Endothelial cell of umbilical vein (primary cell): ENCODE data around the gene EEF2K. TPM values are rescaled to one million over a fixed set of nuclear protein-coding genes. Genes with fewer than 3 reads are reported as not detected.

Source experiments
- BruUV-seq: library from RNA; stranded (reverse); fragments of 400-500 nt; replicated peaks from 2 replicates; lab custom pipeline; 2021; lab: Mats Ljungman, UMichigan
- CTCF ChIA-PET: fragments of 300-600, 350-600 bp; sonication (Branson Sonifier 250); formaldehyde crosslinking; loops from one replicate; lab custom pipeline; 2021; ENCODE audit warnings: antibody characterized with exemption, inconsistent platforms; lab: Charles Lee
- POLR2A ChIA-PET: fragments of 300-600, 350-600 bp; sonication (Branson Sonifier 250); formaldehyde crosslinking; loops from one replicate; lab custom pipeline; 2021; ENCODE audit warnings: antibody characterized with exemption, inconsistent platforms; lab: Charles Lee
- DNase-seq: peaks from one replicate; pipeline ENCODE4 v3.0.0-alpha.2; 2011; ENCODE audit warnings: low read depth, low spot score
- FAIRE-seq: peaks from 2 replicates; lab custom pipeline; 2011; peaks lifted over from hg19 to GRCh38; lab: Jason Lieb, UNC
- H2AFZ ChIP-seq: 2 replicates; pipeline ENCODE4 v1.6.0; 2012; ENCODE audit warnings: low read depth, low read length, control low read depth, inconsistent platforms
- H3K27ac ChIP-seq: 2 replicates; pipeline ENCODE4 v1.5.1; 2011; ENCODE audit warnings: low read depth, mild to moderate bottlenecking, control low read depth, low read length, moderate library complexity; ENCODE audit not compliant: insufficient read depth
- H3K27me3 ChIP-seq, 2 experiments: 2 replicates each; pipeline versions ENCODE4 v1.6.0 to v1.6.1; 2011; ENCODE audit warnings: low read length in 2 of 2, mixed read lengths in 1 of 2; ENCODE audit not compliant: control insufficient read depth in 2 of 2, insufficient read depth in 2 of 2
- H3K36me3 ChIP-seq, 2 experiments: 2 replicates in 1 of 2; 3 replicates in 1 of 2; pipeline ENCODE4 v1.5.1; 2011; ENCODE audit warnings: low read length in 2 of 2, mild to moderate bottlenecking in 1 of 2, moderate library complexity in 1 of 2; ENCODE audit not compliant: control insufficient read depth in 2 of 2, insufficient read depth in 2 of 2; ENCODE audit errors: extremely low read depth in 1 of 2
- H3K4me1 ChIP-seq: 3 replicates; pipeline ENCODE4 v1.5.1; 2011; ENCODE audit warnings: mild to moderate bottlenecking, low read length; ENCODE audit not compliant: control insufficient read depth, insufficient read depth; ENCODE audit errors: extremely low read depth
- H3K4me2 ChIP-seq: 2 replicates; pipeline ENCODE4 v1.6.1; 2011; ENCODE audit warnings: low read length, control low read depth, mixed read lengths; ENCODE audit not compliant: insufficient read depth
- H3K4me3 ChIP-seq, 3 experiments: fragments of 200-600 bp in 1 of 3; sonication (generic), shearing (Covaris generic) in 1 of 3; replicated peaks in 1 of 3; 2 replicates each; pipeline ENCODE4 v1.5.1; 2011 to 2016; ENCODE audit warnings: control low read depth in 3 of 3, low read length in 3 of 3, mild to moderate bottlenecking in 2 of 3, inconsistent platforms in 1 of 3, low read depth in 1 of 3, moderate library complexity in 1 of 3; ENCODE audit not compliant: insufficient read depth in 1 of 3
- H3K79me2 ChIP-seq: 2 replicates; pipeline ENCODE4 v1.6.0; 2012; ENCODE audit warnings: low read length, inconsistent platforms; ENCODE audit not compliant: control insufficient read depth, insufficient read depth
- H3K9ac ChIP-seq: replicated peaks from 2 replicates; pipeline ENCODE3; 2011; ENCODE audit warnings: low read length, control low read depth; ENCODE audit not compliant: insufficient read depth; ENCODE audit errors: extremely low read depth
- H3K9me1 ChIP-seq: replicated peaks from 3 replicates; pipeline ENCODE4 v1.6.0; 2011; ENCODE audit warnings: mild to moderate bottlenecking, low read length; ENCODE audit not compliant: control insufficient read depth, insufficient read depth; ENCODE audit errors: extremely low read depth
- H3K9me3 ChIP-seq: replicated peaks from 2 replicates; pipeline ENCODE4 v1.5.1; 2012; ENCODE audit warnings: low read length, inconsistent platforms; ENCODE audit not compliant: control insufficient read depth, insufficient read depth
- H4K20me1 ChIP-seq: replicated peaks from 2 replicates; pipeline ENCODE3; 2011; ENCODE audit warnings: mild to moderate bottlenecking, low read length; ENCODE audit not compliant: control insufficient read depth, insufficient read depth; ENCODE audit errors: extremely low read depth
- CTCF ChIP-seq, 2 donors: IDR thresholded peaks; 1 replicate in 1 of 2; 2 replicates in 1 of 2; pipeline ENCODE4 v1.5.1; 2011; ENCODE audit warnings: low read length in 2 of 2, mild to moderate bottlenecking in 2 of 2, moderate library complexity in 2 of 2, control low read depth in 1 of 2, inconsistent platforms in 1 of 2, low read depth in 1 of 2; ENCODE audit not compliant: insufficient read depth in 1 of 2; ENCODE audit errors: extremely low read depth in 1 of 2
- EZH2 ChIP-seq: IDR thresholded peaks from 2 replicates; pipeline ENCODE4 v1.6.1; 2012; ENCODE audit warnings: borderline replicate concordance, low read depth, mild to moderate bottlenecking, moderate library complexity, low read length, inconsistent platforms; ENCODE audit not compliant: severe bottlenecking
- FOS ChIP-seq: IDR thresholded peaks from 2 replicates; pipeline ENCODE4 v1.6.1; 2011; ENCODE audit warnings: mild to moderate bottlenecking, low read length, moderate library complexity, borderline replicate concordance; ENCODE audit not compliant: insufficient read depth
- GATA2 ChIP-seq: IDR thresholded peaks from 2 replicates; pipeline ENCODE4 v1.7.0; 2011; ENCODE audit warnings: low read depth, mild to moderate bottlenecking, moderate library complexity, mixed read lengths, low read length; ENCODE audit not compliant: insufficient read length, insufficient read depth
- JUN ChIP-seq: IDR thresholded peaks from 2 replicates; pipeline ENCODE4 v1.6.1; 2011; ENCODE audit warnings: borderline replicate concordance, low read depth; ENCODE audit not compliant: insufficient read length, insufficient read depth
- MAX ChIP-seq: IDR thresholded peaks from 2 replicates; pipeline ENCODE4 v1.6.1; 2011; ENCODE audit not compliant: insufficient read depth, insufficient read length
- MYC ChIP-seq: IDR thresholded peaks from one replicate; pipeline ENCODE4 v1.6.1; 2011; ENCODE audit warnings: mild to moderate bottlenecking, low read depth, low read length
- POLR2A ChIP-seq: IDR thresholded peaks from 2 replicates; pipeline ENCODE4 v1.6.1; 2012; ENCODE audit warnings: low read depth, mild to moderate bottlenecking, control low read depth, low read length
- POLR2AphosphoS5 ChIP-seq: IDR thresholded peaks from 2 replicates; pipeline ENCODE4 v1.6.1; 2012; ENCODE audit warnings: low read depth, mild to moderate bottlenecking, control low read depth, low read length, moderate library complexity; ENCODE audit not compliant: insufficient read depth
- dilution Hi-C: fragments of 300-500 bp; cut with MboI; formaldehyde crosslinking; loops from one replicate; pipeline ENCODE4 v1.15.0; 2019; ENCODE audit warnings: low sequenced_read_pairs; ENCODE audit not compliant: extremely low pct_ligation_motif_present
- intact Hi-C: fragments of 100-400 bp; cut with micrococcal nuclease; formaldehyde crosslinking; loops from one replicate; pipeline ENCODE4 v1.10.0; 2022
- polyA plus RNA-seq, 4 experiments: library from polyadenylated mRNA; depleted of rRNA in 3 of 4; stranded (reverse) in 3 of 4; unstranded in 1 of 4; fragments of >200 nt; gene quantifications; 2 replicates each; pipeline versions ENCODE4 v1.2.1 to v1.2.3, GENCODE V29; 2011 to 2012; ENCODE audit warnings: missing spikeins in 1 of 4
- total RNA-seq: library from RNA; stranded (reverse); gene quantifications from 2 replicates; pipeline ENCODE4 v1.2.3, GENCODE V29; 2021

EEF2K gene
- total and polyA plus RNA-seq, 2 donors (not counting 3 experiments of a cell fraction or from before 2014, with no cell fraction given), result 16.0 to 48.6 TPM

DNA sequence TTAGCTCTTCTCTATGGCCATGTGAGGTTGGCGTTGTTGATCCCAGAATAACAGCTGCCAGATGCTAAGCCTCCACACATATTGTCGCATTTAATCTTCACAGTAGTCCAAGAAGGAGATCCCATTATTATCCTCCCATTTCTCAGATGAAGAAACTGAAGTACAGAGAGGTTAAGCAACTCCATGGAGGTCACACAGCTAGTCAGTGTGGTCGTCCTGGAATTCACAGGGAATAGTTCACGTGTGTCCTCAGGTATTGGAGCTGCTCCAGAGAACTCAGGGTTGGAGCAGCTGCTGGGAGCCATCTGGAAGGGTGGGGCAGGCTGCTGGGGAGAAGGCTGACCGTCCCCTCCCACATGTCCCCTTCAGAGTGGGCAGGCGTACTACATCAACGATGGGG is 24.2 kb upstream of the EEF2K start:
- no peaks in the 10 kb centered on the region for H3K79me2 ChIP-seq
- no peaks in the 10 kb centered on the region for H3K27me3 ChIP-seq
- no peaks in the 10 kb centered on the region for H4K20me1 ChIP-seq
- TF ChIP-seq CTCF (IDR thresholded peaks at IDR 0.05; ENCODE audit: extremely low read depth in 1 of 2, insufficient read depth in 1 of 2, low read depth in 1 of 2, low read length in 2 of 2) (no peak), POLR2A (no peak), POLR2AphosphoS5 (no peak), FOS (no peak), EZH2 (no peak), GATA2 (no peak), JUN (no peak), MYC (no peak), MAX (no peak)
- POLR2A ChIA-PET, result no interaction called here
- FAIRE-seq (no peak), DNase-seq (no peak)
- dilution Hi-C loops, result no loop called here
- no peaks in the 10 kb centered on the region for H3K36me3 ChIP-seq
- H3K27ac ChIP-seq, result no peak overlapping the region
- CTCF ChIA-PET, result no interaction called here
- H3K4me1 ChIP-seq, result no peaks in the 10 kb centered on the region
- H3K9me1 ChIP-seq, result no peaks in the 10 kb centered on the region
- H3K4me3 ChIP-seq, result no peak overlapping the region
- intact Hi-C loops, result no loop called here
- no peak overlapping the region for H2AFZ ChIP-seq
- no TSS peak for BruUV-seq
- H3K9ac ChIP-seq, result no peak overlapping the region
- H3K4me2 ChIP-seq, result no peak overlapping the region
- no peaks in the 10 kb centered on the region for H3K9me3 ChIP-seq
